HCT116 (cell line): ENCODE measurements around the gene LRP4.

Source experiments
- CTCF ChIP-seq, 3 experiments: fragments of 200-600 bp in 1 of 3; sonication (generic) in 1 of 3; IDR thresholded peaks in 2 of 3; conservative IDR thresholded peaks in 1 of 3; 2 replicates each; pipeline ENCODE4 v1.5.1; 2012 to 2017; ENCODE audit warnings: low read depth in 2 of 3, low read length in 2 of 3, antibody characterized with exemption in 1 of 3, borderline replicate concordance in 1 of 3, control low read depth in 1 of 3, mild to moderate bottlenecking in 1 of 3, mixed read lengths in 1 of 3, mixed run types in 1 of 3, moderate library complexity in 1 of 3; ENCODE audit not compliant: insufficient read depth in 1 of 3
- EGR1 ChIP-seq: IDR thresholded peaks from 2 replicates; pipeline ENCODE4 v1.6.1; 2012; ENCODE audit warnings: low read depth
- EZH2 ChIP-seq: fragments of 200-600 bp; sonication (generic); IDR thresholded peaks from 2 replicates; pipeline ENCODE4 v1.6.1; 2017; ENCODE audit warnings: antibody characterized with exemption, mixed run types
- POLR2A ChIP-seq: IDR thresholded peaks from 2 replicates; pipeline ENCODE4 v1.7.0; 2011; ENCODE audit warnings: borderline replicate concordance; ENCODE audit not compliant: insufficient read depth, insufficient read length; ENCODE audit errors: extremely low read depth
- SRF ChIP-seq: IDR thresholded peaks from 2 replicates; pipeline ENCODE4 v1.6.1; 2012; ENCODE audit warnings: low read depth
- TF ChIP-seq, protein P1 (sequence below): IDR thresholded peaks from 2 replicates; pipeline ENCODE4 v1.6.1; 2012; ENCODE audit warnings: low read depth
- TF ChIP-seq, protein P2 (sequence below): IDR thresholded peaks from 2 replicates; pipeline ENCODE4 v1.6.1; 2011; ENCODE audit warnings: mild to moderate bottlenecking, low read length, moderate library complexity; ENCODE audit not compliant: insufficient replicate concordance; ENCODE audit errors: extremely low read depth

GRCh38 chr11:46898396-46899095 is 19.8 kb downstream of the LRP4 start:
- TF ChIP-seq POLR2A (no peak), EGR1 (no peak), CTCF (IDR thresholded peaks at IDR 0.05 in 2 of 3, conservative IDR thresholded peaks at IDR 0.05 in 1 of 3; ENCODE audit: borderline replicate concordance in 1 of 3, insufficient read depth in 1 of 3, low read depth in 2 of 3, low read length in 2 of 3) (no peak), SRF (no peak), EZH2 (no peak)
- TF ChIP-seq, protein P1, sequence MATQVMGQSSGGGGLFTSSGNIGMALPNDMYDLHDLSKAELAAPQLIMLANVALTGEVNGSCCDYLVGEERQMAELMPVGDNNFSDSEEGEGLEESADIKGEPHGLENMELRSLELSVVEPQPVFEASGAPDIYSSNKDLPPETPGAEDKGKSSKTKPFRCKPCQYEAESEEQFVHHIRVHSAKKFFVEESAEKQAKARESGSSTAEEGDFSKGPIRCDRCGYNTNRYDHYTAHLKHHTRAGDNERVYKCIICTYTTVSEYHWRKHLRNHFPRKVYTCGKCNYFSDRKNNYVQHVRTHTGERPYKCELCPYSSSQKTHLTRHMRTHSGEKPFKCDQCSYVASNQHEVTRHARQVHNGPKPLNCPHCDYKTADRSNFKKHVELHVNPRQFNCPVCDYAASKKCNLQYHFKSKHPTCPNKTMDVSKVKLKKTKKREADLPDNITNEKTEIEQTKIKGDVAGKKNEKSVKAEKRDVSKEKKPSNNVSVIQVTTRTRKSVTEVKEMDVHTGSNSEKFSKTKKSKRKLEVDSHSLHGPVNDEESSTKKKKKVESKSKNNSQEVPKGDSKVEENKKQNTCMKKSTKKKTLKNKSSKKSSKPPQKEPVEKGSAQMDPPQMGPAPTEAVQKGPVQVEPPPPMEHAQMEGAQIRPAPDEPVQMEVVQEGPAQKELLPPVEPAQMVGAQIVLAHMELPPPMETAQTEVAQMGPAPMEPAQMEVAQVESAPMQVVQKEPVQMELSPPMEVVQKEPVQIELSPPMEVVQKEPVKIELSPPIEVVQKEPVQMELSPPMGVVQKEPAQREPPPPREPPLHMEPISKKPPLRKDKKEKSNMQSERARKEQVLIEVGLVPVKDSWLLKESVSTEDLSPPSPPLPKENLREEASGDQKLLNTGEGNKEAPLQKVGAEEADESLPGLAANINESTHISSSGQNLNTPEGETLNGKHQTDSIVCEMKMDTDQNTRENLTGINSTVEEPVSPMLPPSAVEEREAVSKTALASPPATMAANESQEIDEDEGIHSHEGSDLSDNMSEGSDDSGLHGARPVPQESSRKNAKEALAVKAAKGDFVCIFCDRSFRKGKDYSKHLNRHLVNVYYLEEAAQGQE: no peak
- TF ChIP-seq, protein P2, sequence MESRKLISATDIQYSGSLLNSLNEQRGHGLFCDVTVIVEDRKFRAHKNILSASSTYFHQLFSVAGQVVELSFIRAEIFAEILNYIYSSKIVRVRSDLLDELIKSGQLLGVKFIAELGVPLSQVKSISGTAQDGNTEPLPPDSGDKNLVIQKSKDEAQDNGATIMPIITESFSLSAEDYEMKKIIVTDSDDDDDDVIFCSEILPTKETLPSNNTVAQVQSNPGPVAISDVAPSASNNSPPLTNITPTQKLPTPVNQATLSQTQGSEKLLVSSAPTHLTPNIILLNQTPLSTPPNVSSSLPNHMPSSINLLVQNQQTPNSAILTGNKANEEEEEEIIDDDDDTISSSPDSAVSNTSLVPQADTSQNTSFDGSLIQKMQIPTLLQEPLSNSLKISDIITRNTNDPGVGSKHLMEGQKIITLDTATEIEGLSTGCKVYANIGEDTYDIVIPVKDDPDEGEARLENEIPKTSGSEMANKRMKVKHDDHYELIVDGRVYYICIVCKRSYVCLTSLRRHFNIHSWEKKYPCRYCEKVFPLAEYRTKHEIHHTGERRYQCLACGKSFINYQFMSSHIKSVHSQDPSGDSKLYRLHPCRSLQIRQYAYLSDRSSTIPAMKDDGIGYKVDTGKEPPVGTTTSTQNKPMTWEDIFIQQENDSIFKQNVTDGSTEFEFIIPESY: no peak
